ENCODE data around the gene USP6NL.

USP6NL gene

GRCh38 chr10:11594589-11595394 is 16.7 kb downstream of the USP6NL start:
- DNase-seq (ENCODE audit: low read depth, low spot score): no peak

GRCh38 chr10:11593612-11594011 is 17.8 kb downstream of the USP6NL start:
- DNase-seq (ENCODE audit: low read depth, low spot score): no peak

GRCh38 chr10:11589738-11590137 is 21.7 kb downstream of the USP6NL start:
- DNase-seq (ENCODE audit: low read depth, low spot score): no peak

GRCh38 chr10:11588873-11589574 is 22.4 kb downstream of the USP6NL start:
- DNase-seq (ENCODE audit: low read depth, low spot score): no peak

GRCh38 chr10:11587722-11588259 is 23.7 kb downstream of the USP6NL start:
- no peak for DNase-seq (ENCODE audit: low read depth, low spot score)

GRCh38 chr10:11586170-11586569 is 25.3 kb downstream of the USP6NL start:
- no peak for DNase-seq (ENCODE audit: low read depth, low spot score)

GRCh38 chr10:11581213-11581612 is 30.2 kb downstream of the USP6NL start:
- no peak for DNase-seq (ENCODE audit: low read depth, low spot score)

GRCh38 chr10:11579885-11580284 is 31.6 kb downstream of the USP6NL start:
- DNase-seq (ENCODE audit: low read depth, low spot score): no peak

- no peak for DNase-seq (ENCODE audit: low read depth, low spot score)
These were observed 32.6 kb downstream of the USP6NL start for GRCh38 chr10:11578802-11579255.

- DNase-seq (ENCODE audit: low read depth, low spot score): no peak
These were observed 35.2 kb downstream of the USP6NL start for GRCh38 chr10:11576092-11576809.

- DNase-seq (ENCODE audit: low read depth, low spot score): no peak
These were observed 38.0 kb downstream of the USP6NL start for GRCh38 chr10:11573497-11573896.

GRCh38 chr10:11570751-11571150 is 40.7 kb downstream of the USP6NL start:
- no peak for DNase-seq (ENCODE audit: low read depth, low spot score)

- no peak for DNase-seq (ENCODE audit: low read depth, low spot score)
These were observed 42.0 kb downstream of the USP6NL start for GRCh38 chr10:11569471-11569870.

- DNase-seq (ENCODE audit: low read depth, low spot score): no peak
These were observed 42.9 kb downstream of the USP6NL start for GRCh38 chr10:11568578-11568977.

- no peak for DNase-seq (ENCODE audit: low read depth, low spot score)
These were observed 46.7 kb downstream of the USP6NL start for GRCh38 chr10:11564741-11565140.

GRCh38 chr10:11563936-11564335 is 47.5 kb downstream of the USP6NL start:
- DNase-seq (ENCODE audit: low read depth, low spot score): no peak

- DNase-seq (ENCODE audit: low read depth, low spot score): no peak
These were observed 48.6 kb downstream of the USP6NL start for GRCh38 chr10:11562888-11563287.

- no peak for DNase-seq (ENCODE audit: low read depth, low spot score)
These were observed 51.3 kb downstream of the USP6NL start for GRCh38 chr10:11560076-11560709.

- DNase-seq (ENCODE audit: low read depth, low spot score): no peak
These were observed 53.5 kb downstream of the USP6NL start for GRCh38 chr10:11557967-11558366.

GRCh38 chr10:11557513-11557912 is 53.9 kb downstream of the USP6NL start:
- no peak for DNase-seq (ENCODE audit: low read depth, low spot score)

GRCh38 chr10:11555556-11555955 is 55.9 kb downstream of the USP6NL start:
- DNase-seq (ENCODE audit: low read depth, low spot score): no peak
